Measurements from ENCODE around the gene IFITM5.
A peak's percentile ranks its signal among the peaks of the same experiment; 100 is the strongest.
"Not testable (repeated sequence)": the region's sequence is repeated elsewhere in the genome, so short reads cannot be mapped to it uniquely, and the experiment has no call there.

The IFITM5 gene

DNA sequence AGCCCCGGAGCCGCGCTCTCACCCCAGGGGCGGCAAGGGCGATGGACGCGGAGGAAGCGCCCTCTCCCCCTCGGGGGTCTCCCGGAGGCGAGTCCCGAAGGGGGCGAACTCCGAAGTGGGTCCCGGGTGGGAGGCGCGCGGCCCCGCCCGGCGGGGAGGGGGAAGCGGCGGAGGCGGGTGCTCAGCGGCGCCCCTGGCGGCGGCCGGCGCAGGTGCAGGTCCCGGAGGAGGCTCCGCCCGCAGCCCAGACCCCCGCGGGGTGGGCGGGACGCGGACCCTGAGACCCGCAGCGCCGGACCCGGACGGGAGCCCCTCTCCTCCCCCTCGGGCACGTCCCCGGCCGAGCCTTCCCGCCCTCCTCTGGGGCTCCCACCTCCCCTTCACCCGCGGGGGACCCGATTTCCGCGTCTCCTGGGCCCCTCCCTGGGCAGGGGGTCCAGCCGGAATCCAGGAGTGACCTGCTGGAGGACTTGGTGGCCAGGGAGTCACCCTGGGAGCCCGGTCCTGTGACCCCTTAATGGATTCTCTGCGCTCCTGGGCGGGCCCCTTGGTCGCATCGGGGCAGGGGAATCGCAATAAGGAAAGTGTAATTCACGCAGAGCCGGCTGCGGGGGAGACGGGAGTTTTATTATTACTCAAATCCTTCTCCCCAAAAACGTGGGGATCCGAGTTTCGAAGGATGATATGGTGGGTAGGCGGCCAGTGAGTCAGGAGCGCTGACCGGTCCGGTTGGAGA lies 11.9 kb upstream of the IFITM5 start:
- not testable (repeated sequence) for DNase-seq

DNA sequence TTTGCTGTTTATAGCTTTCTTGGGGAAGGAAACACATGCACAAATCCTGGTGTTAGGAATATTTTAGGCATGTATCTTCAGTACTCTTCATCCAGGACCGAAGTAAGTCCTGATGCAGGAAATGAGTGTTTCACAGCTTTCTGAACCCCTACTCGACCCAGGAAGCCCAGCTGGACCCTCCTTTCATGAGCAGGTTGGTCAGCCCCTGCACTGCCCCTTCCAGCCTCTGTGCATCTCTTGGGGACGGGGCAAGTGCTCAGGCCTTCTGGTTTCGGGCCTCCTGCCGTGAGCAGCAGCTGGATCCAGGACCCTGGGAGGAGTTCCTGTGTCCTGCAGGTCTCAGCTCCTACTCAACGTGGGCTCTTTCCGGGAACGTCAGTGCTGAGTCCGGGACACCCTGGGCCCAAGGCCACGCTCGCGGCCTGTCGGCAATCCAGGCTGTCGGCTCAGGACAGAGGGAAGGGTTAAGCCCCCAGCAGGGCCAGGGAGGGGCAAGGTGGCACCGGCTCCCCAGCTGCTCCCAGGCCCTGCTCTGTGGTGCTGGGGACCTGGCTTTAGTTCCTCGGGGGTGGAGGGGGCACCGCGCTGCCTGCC lies 10.8 kb upstream of the IFITM5 start:
- DNase-seq: not testable (repeated sequence)

DNA sequence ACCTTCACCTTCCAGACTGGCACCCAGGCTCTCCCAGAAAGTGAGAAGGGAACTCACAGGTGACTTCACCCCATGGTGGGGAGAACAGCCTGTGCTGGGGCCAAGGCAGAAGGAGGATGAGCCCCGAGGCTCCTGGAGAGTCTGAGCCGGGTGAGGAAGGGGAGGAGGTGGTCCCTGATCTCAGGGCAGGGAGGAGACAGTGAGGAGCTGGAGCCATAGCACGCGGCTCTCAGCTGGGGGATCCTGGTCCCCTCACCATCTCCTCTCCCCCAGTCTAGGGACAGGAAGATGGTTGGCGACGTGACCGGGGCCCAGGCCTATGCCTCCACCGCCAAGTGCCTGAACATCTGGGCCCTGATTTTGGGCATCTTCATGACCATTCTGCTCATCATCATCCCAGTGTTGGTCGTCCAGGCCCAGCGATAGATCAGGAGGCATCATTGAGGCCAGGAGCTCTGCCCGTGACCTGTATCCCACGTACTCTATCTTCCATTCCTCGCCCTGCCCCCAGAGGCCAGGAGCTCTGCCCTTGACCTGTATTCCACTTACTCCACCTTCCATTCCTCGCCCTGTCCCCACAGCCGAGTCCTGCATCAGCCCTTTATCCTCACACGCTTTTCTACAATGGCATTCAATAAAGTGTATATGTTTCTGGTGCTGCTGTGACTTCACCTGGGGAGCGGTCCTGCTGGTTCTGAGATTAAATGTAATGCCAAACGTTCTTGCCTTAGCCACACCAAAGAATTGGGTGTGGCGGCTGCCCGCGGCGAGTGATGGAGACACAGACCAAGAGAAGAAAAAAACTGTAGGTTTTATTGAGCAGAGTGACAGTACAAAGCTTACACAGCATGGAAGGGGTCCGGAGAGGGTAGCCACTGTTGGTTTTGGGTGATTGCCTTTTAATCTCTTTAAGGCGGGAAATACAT lies 9.7 kb upstream of the IFITM5 start:
- not testable (repeated sequence) for DNase-seq

DNA sequence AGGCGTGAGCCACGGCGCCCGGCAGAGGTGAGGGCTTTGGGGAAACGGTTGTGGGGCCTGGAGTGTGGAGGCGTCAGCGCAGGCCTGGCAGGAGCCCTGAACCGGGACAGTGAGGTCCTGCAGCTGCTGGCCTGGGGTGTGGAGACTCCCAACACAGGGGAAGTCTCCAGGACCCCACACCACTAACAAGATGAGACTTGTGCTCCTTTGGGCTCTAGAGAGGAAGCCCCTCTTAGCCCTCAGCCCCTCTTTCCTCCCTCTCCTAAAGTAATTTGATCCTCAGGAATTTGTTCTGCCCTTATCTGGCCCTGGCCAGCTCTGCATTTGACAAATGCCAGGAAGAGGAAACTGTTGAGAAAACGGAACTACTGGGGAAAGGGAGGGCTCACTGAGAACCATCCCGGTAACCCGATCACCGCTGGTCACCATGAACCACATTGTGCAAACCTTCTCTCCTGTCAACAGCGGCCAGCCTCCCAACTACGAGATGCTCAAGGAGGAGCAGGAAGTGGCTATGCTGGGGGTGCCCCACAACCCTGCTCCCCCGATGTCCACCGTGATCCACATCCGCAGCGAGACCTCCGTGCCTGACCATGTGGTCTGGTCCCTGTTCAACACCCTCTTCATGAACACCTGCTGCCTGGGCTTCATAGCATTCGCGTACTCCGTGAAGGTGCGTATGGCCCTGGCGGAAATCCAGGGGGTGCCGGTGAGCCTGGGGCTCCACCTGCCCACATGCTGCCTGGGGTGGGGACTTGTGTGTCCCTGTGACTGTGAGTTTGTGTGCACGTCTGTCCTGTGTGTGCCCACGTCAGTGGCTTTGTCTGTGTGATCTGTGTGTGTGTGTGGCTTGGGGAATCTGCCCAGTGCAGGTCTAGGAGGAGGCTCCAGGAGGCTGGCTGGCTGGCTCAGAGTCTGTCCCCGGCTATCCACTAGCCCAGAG lies 8.7 kb upstream of the IFITM5 start, which contains the start of gene IFITM2:
IFITM2 (plus strand) TSS at position 51 of the 943 bp plus-strand sequence; CDS start at position 428, 377 bp downstream.
- not testable (repeated sequence) for DNase-seq

DNA sequence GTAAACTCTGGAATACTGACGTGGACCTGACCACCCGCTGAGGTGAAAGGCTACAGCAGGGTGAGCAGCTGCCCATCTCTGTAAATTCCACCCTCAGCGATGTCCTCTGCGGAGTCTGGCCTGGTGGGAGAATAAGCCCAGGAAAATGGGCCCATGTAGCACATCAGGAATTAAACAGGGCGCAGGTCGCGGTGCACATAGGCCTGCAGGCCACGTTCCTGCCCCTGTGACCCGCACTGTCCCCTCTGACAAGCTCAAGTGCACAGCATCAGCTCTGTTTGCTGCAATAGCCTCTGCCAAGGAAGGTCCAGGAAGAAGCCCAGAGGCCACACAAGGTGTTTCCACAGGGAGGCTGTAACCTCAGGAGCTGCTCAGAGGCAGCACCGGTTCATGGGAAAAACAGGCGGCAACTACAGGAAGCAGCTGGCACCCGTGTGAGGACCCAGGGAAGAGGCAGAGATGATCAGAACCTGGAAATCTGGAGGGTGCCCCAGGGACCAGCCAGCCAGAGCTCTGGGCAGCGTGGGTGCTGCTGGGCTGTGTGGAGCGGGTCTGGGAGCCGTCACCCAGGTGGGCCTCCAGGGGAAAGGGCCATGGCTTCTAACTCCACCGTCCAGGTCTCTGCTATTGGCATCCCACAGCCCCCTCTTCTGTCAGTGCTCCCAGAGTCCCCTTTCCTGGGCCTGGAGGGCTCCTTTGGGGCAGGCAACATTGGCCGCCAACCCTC lies 7.5 kb upstream of the IFITM5 start:
- DNase-seq: no peak

DNA sequence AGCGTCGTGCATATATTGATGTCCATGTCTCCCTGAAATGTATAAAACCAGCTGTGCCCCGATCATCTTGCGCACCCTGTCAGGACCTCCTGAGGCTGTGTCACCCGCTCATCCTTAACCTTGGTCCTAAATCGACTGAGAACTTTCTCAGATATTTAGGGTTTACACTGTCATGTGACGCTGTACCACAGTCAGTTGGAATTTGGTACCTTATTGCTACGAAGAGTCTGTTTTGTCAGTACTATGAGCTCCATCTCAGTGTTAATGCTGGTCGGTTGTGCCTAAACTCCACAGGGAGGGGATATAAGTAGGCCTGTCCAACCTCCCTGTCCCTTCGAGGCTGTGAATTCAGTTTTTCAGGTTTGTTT lies 6.5 kb upstream of the IFITM5 start:
- no peak for DNase-seq

DNA sequence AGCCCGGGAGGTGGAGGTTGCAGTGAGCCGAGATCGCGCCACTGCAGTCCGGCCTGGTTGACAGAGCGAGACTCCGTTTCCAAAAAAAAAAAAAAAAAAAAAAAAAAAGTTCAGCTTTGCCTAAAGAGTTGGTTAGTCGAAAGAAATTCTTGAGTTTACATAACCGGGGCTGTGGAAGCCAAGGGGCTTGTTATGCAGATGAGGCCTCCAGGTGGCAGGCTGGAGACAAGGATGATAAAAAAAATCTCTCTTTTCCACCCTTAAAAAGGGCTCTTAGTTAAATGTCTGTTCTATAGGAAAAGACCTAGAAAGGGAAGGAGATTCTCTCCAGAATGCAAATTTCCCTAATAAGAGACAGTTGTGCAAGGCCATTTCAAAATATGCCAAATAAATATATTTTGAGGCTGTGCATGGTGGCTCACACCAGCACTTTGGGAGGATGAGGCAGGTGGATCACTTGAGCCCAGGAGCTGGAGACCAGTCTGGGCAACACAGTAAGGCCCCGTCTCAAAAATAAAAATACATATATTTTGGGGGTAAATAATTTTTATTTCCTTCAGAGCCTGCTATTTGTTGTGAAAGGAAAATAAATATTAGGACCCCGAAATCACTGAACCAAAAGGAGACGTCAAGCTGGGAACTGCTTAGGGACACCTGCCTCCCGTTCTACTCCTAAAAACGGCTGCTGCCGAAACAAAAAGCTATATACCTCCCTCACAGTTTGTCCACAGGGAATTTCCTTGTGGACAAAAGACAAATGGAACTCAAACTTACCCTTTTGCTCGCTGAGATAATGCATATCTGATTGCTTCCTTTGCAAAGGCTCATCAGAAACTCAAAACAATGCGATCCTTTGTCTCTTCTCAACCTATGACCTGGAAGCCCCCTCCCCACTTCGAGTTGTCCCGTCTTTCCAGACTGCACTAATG lies 5.9 kb upstream of the IFITM5 start:
- DNase-seq: peak; percentile 9

DNA sequence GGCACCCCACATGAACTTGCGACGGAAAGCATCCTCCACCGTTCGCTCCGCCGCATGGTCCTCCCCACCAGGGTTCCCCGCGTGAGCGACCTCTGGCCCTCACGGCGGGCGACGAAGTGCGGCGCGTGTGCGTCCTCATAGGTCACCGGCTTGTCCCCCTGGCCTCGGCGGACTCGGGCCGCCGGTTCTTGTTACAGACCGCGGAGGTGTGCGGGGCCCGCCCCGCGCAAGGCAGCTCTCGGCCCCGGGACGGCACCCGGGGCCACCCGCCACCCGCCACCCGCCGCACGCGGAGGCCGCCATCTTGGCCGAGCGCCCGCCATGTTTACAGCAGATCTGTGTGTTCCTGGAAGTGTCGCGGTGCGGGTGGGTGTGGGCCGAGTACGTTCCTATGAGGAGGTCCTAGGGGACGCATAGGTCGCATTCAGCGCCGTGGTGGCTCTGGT lies 4.8 kb upstream of the IFITM5 start:
- DNase-seq: no peak

DNA sequence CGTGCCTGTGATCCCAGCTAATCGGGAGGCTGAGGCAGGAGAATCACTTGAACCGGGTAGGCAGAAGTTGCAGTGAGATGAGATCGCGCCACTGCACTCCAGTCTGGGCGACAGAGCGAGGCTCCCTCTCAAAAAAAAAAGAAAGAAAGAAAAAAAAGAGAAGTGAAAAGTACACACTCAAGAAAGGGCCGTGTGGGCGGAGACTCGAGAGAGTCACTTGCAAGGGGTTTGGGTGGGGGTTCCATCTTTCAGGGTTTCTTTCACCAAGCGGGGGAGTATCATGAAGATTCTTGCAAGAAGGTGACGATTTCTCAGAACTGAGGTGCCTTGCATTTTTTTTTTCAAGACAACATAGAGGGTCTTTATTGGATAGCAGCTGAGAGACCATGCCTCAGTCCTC lies 4.0 kb upstream of the IFITM5 start:
- DNase-seq: no peak

DNA sequence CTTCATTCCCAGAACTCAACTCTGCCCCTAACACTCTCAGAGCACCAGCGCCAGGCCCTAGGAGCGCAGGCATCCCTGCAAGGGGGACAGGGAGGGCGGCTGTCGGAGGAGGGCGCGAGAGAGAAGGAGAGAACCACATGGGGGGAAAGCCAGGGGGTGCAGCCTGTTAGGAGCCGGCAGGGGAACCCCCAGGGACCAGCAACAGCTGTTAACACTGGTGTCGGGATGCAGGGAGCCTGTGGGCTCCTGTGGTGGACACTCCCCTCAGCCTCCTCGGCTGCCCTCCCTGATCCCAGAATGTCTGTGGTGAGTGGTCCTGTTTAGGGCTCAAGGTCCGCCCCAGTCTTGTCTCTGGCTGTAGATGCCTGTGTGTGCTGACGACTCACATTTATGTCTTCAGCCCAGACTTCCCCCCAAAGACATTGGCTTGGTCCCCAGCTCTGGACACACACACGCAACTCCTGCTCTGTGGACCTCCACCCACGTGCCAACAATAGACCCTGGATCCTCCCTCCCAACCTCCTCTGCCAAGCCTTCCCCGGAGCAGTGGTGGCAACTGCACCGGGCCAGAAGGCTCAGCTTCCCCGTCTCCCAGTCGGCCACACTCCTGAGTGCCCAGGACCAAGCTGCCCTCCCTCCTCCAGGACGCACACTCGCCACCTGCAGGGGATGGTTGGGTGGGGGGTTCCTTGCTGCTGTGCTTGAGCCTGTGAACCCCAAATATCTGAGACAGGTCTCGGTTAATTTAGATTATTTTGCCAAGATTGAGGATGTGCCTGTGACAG lies 817 bp upstream of the IFITM5 start:
- no peak for DNase-seq

DNA sequence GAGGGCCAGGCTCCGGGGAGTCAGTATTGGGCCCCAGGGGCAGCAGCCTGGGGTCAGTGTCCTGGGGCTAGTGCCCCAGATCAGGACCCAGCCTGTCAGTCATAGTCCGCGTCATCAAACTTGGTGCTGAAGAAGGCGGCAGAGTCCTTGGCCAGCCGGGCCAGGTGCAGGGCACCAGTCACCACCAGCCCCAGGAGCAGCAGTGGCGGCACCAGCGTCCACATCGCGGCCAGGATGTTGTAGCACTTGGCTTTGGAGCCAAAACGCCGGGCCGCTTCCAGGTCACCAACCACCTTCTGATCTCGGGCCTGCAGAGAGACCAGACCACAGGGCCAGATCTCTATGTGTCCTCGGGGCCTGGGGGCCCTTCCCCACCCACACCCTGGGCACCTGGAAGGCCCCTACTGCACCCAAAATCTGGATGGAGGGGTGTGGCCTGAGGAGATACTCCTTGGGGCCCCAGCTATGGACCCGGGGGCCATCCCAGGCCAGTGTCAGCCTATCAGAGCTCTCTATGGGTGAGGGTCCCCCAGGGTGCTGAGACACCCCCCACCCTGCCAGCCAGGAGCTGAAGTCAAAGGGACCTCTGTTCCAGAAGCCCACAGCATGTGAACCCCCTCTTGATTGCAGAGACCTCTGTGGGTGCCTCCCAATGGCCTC lies 790 bp downstream of the IFITM5 start:
- no peak for DNase-seq

DNA sequence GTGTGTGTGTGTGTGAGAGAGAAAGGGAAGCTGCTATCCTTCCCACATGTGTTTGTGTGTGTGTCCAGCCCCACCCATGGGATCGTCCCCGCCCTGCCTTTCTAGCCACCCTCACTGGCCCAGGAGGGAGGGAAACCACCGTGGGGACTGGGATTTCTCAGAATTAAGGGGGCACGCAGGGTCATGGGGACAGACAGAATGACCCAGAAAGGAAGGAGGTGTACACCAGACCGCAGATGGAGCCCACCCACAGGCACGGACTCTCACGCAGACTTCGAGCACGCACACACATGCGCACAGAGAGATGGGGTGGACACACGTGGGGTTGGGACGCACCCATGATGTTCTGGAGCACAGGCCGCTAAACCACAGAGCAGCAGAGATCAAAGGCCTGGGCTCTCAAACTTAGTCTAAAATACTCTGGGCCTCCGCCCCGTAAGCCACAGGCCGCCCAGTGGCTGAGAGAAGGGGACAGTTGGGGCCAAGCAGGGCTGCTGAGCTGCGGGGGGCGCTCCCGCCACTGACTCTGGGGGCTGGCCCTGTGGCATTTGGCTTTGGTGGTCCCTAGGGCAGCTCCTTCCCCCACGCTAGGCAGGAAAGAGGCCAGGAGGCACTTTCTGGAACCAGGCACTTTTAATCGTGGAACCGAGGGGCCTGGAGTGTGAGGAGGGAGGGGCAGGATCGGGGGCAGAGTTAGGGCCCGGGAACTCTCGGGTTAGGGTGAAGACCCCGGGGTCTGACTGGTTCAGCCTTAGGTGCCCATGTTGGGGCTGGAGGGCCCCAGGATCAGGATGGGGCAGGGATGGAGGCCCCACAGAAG lies 1.5 kb downstream of the IFITM5 start:
- DNase-seq: no peak

DNA sequence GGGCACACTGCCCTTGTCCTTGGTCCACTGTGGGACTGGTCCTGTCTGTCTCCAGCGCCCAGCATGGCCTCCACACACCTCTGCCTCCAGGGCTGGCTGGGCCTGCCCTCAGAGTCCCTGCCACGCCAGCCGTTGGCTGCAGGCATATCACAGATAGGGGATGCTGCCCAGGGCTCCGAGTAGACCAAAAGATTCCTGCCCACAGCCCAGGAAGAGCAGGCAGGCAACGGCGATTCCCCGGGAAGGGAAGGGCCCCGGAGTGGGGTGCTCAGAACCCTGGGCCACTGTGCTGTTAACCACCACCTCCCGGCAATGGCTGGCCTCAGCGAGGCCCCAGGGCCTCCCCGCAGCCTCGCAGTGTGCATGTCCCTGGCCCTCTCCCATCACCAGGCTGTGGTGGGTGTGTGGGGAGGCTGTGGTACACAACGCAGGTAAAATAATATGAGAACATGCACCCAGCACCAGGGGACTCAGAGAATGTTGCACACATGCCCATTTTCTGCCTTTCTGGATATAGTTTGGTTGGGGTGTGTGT lies 2.2 kb downstream of the IFITM5 start:
- no peak for DNase-seq

DNA sequence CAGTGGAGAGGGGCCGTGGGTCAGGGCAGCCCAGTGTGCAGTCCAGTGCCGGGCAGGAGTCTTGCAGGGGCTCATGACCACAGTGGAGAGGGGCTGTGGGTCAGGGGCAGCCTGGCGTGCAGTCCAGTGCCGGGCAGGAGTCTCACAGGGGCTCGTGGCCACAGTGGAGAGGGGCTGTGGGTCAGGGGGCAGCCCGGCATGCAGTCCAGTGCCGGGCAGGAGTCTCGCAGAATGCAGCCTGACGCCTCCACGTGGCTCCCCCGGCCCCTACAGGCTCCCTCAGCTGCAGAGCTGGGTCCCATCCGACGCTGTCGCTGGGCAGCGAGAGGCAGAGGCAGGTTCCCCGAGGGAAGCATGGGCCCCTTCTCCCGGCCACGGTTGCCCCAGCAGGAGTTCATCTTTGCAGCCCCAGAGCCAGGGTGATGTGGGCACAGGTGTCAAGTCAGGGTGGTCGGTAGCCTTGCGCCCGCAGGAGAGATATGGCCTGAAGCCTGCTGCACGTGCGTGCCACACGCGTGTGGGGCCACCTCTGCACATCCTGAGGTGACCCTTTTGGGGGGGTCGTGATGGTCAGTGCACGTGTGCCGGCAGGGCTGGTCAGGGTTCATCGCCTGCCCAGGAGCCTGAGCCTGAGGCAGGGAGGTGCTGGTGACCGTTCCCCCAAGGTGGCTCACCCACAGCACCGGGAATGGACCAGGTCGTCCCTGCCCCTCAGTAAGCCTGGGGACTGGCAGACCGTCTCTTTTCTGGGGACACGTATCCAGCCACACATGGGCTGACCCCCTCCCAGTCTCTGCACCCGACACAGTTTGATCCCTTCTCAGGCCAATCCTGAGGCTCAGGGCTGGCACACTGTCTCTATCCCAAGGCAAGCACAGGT lies 2.9 kb downstream of the IFITM5 start:
- DNase-seq: no peak

DNA sequence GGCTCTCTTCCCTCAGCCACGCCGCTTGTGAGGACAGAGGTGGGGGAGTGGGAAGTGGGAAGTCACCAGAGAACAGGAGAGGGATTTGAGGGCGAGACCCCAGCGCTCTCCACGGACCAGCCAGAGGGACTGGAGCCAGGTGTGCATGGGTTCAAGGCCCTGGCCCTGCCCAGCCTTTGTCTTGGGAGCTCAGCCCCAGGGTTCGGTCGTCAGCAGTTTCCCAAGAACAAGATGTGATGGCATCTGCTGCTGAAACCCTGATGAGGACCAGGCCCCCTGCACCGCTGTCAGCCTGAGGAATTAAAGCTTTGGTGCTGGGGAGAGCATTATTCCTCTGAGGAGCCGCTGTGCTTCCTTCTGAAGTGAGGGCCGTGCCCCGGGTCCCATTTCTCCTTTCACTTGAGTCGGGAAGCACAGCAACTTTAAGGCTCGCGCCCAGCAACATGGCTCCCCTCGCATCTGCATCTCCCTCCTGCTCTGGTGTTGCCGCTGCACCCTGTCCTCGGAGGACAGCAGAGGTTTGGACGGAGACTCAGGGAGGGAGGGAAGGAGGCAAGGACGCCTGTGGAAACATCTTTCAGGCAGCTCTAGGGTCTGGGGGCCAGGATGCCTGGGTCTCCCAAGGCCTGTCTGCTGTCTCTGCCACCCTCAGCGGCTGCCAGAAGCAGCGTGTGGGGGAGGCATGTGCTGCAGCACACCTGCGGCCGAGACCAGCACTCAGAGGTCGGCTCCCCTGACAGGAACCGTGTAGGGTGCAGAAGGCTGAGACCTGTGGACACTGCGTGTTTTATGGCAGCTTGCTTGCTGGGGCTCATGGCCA lies 3.8 kb downstream of the IFITM5 start:
- DNase-seq: no peak

DNA sequence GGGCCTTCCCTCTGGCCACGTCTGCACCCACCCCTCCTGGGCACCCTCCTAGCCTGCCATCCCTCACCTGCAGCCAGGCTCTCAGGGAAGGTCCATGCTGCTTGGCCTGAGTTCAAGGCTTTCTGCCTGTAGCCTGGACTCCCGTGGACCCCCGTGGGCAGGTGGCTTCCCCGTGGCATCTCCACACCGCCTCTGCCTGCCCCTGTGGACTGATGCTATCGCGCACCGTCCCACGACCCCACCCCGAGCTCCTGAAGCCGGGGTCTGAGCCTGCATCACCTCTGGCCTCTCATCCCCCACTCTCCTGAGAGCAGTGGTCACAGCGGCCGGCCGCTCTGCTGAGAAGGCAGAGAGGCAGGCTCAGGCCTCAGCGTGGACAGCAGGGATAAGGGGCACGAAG lies 4.5 kb downstream of the IFITM5 start:
- DNase-seq: no peak

All from NCI-H2171 (cell line).